HL-60 (cell line): Measurements from ENCODE around the gene TRMT112.

Experiments used
- DNase-seq, 2 experiments: peaks; one replicate each; pipeline ENCODE4 v3.0.0-alpha.2; 2010 to 2020; ENCODE audit warnings: low read depth in 1 of 2, low spot score in 1 of 2
- H3K27ac ChIP-seq: fragments of 250-450 bp; sonication (Bioruptor Pico); replicated peaks from 2 replicates; pipeline ENCODE4 v1.5.1; 2020; ENCODE audit warnings: mild to moderate bottlenecking, moderate library complexity
- H3K27me3 ChIP-seq: fragments of 250-450 bp; sonication (Bioruptor Pico); 2 replicates; pipeline ENCODE4 v1.5.1; 2021; ENCODE audit warnings: mild to moderate bottlenecking, moderate library complexity; ENCODE audit not compliant: insufficient read depth, poor library complexity, severe bottlenecking
- H3K4me3 ChIP-seq: replicated peaks from 2 replicates; pipeline ENCODE4 v1.5.1; 2011; ENCODE audit warnings: mild to moderate bottlenecking, control low read depth, low read length; ENCODE audit not compliant: insufficient read depth
- GABPA ChIP-seq: IDR thresholded peaks from 2 replicates; pipeline ENCODE4 v1.6.1; 2012; ENCODE audit warnings: low read depth
- POLR2AphosphoS5 ChIP-seq: IDR thresholded peaks from 2 replicates; pipeline ENCODE4 v1.6.1; 2012; ENCODE audit warnings: low read depth
- SPI1 ChIP-seq: IDR thresholded peaks from 2 replicates; pipeline ENCODE4 v1.6.1; 2012; ENCODE audit warnings: low read depth, mild to moderate bottlenecking, borderline replicate concordance
- TF ChIP-seq, protein P1 (sequence below): IDR thresholded peaks from 2 replicates; pipeline ENCODE4 v1.6.1; 2012; ENCODE audit warnings: low read depth; ENCODE audit not compliant: insufficient replicate concordance
- TF ChIP-seq, protein P2 (sequence below): IDR thresholded peaks from one replicate; pipeline ENCODE4 v1.5.1; 2011; ENCODE audit warnings: low read length, control low read depth, inconsistent platforms; ENCODE audit not compliant: insufficient read depth

The TRMT112 gene

DNA sequence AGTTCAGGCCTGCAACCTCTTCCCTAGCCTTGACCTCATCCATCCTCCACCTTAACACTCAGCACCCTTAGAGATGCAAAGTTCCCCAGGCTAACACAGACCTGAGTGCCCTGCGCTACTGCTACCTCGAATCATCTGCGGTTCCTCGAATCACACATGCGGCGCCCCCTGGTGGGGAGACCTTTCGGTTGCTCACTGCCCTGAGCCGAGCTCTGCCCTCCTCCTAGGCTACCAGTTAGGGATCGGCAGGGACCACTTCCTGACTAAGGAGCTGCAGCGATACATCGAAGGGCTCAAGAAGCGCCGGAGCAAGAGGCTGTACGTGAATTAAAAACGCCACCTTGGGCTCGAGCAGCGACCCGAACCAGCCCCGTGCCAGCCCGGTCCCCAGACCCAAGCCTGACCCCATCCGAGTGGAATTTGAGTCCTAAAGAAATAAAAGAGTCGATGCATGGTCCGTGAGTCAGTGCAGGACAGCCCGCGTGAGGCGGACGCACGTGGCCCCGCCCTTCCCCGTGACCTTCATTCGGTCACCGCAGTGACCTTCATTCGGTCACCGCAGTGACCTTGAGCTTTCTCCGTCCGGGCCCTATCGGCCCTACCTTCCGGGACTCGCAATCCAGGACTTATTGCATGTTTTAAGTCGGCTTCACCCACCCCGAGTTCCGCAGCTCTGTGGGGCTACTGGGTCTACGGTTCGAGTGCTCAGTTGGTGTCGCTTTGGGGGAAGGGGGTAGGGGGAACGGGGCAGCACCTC lies 12.9 kb downstream of the TRMT112 start:
- 0 out of 2 replicates have a peak, but pooled peaks have one; percentile 7 for TF ChIP-seq GABPA
- TF ChIP-seq, protein P1, sequence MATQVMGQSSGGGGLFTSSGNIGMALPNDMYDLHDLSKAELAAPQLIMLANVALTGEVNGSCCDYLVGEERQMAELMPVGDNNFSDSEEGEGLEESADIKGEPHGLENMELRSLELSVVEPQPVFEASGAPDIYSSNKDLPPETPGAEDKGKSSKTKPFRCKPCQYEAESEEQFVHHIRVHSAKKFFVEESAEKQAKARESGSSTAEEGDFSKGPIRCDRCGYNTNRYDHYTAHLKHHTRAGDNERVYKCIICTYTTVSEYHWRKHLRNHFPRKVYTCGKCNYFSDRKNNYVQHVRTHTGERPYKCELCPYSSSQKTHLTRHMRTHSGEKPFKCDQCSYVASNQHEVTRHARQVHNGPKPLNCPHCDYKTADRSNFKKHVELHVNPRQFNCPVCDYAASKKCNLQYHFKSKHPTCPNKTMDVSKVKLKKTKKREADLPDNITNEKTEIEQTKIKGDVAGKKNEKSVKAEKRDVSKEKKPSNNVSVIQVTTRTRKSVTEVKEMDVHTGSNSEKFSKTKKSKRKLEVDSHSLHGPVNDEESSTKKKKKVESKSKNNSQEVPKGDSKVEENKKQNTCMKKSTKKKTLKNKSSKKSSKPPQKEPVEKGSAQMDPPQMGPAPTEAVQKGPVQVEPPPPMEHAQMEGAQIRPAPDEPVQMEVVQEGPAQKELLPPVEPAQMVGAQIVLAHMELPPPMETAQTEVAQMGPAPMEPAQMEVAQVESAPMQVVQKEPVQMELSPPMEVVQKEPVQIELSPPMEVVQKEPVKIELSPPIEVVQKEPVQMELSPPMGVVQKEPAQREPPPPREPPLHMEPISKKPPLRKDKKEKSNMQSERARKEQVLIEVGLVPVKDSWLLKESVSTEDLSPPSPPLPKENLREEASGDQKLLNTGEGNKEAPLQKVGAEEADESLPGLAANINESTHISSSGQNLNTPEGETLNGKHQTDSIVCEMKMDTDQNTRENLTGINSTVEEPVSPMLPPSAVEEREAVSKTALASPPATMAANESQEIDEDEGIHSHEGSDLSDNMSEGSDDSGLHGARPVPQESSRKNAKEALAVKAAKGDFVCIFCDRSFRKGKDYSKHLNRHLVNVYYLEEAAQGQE, result peak; percentile 5
- TF ChIP-seq SPI1, result peak; percentile 15; the same call in 1 of the 2 replicates
- TF ChIP-seq POLR2AphosphoS5, result peak; percentile 69
- TF ChIP-seq, protein P2, sequence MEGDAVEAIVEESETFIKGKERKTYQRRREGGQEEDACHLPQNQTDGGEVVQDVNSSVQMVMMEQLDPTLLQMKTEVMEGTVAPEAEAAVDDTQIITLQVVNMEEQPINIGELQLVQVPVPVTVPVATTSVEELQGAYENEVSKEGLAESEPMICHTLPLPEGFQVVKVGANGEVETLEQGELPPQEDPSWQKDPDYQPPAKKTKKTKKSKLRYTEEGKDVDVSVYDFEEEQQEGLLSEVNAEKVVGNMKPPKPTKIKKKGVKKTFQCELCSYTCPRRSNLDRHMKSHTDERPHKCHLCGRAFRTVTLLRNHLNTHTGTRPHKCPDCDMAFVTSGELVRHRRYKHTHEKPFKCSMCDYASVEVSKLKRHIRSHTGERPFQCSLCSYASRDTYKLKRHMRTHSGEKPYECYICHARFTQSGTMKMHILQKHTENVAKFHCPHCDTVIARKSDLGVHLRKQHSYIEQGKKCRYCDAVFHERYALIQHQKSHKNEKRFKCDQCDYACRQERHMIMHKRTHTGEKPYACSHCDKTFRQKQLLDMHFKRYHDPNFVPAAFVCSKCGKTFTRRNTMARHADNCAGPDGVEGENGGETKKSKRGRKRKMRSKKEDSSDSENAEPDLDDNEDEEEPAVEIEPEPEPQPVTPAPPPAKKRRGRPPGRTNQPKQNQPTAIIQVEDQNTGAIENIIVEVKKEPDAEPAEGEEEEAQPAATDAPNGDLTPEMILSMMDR, result peak; percentile 87
- peak; percentile 92 to 96 for DNase-seq
- peak overlapping the region; percentile 47 for H3K4me3 ChIP-seq
- peak overlapping the region; percentile 98 for H3K27ac ChIP-seq
- peaks cover 14% of the 10 kb centered on the region for H3K27me3 ChIP-seq

DNA sequence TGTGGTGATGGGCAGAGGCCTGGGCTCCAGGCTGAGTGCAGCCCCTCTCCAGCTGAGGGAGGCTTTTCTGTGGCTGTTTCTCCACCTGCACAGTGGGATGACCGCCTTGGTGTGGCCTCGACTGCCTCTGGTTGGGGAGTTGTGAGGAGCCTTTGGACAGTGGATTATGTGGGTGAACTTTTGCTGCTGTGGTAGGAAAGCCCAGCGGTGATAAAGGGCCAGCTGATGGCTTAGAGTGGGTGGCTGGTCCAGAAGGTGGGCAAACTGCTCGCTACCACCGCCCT lies 13.4 kb downstream of the TRMT112 start:
- peak overlapping the region; percentile 47 for H3K4me3 ChIP-seq
- H3K27ac ChIP-seq, result no peak overlapping the region
- TF ChIP-seq POLR2AphosphoS5, result no peak
- no peak for TF ChIP-seq SPI1
- TF ChIP-seq GABPA, result no peak
- TF ChIP-seq, protein P1, result no peak
- TF ChIP-seq, protein P2, result no peak
- no peak for DNase-seq
- peaks cover 19% of the 10 kb centered on the region for H3K27me3 ChIP-seq

DNA sequence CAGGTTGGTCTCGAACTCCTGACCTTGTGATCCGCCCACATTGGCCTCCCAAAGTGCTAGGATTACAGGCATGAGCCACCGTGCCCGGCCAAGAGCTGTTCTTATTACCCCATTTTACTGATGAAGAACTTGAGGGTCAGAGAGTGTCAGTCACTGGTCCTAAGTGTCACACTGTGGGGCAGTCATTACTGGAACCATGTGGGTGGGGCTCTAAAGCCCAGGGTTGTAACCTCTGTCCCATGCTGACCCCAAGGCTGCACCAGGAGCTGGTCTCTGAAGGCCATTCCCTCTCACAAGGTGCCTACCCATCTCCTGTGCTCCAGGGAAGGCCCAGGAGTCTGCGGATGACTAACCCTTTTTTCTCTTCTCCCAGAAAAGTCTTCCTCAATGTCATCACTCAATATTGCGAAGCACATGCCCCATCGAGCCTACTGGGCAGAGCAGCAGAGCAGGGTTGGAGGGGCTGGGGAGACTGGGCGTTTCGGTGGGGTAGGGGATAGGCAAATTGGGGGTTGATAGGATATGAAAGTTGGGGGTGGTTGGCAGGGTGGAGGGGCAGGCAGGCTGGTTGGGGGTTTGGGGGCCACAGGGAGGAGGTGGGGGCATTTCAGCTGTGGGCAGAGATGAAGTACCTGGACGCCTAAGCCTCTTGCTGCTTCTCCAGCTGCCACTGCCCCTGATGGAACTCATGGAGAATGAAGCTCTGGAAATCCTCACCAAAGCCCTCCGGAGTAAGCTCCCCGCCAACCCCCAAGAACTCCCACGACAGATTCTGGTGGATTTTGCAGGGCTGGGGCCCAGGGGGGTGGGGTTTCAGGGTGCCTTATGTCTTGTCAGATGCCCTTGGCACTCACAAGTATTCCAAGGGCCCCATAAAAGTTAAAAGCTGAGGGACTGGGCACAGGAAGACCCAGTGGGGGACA lies 14.0 kb downstream of the TRMT112 start:
- DNase-seq, result no peak
- TF ChIP-seq GABPA (no peak), POLR2AphosphoS5 (no peak), SPI1 (no peak)
- TF ChIP-seq, protein P1, result no peak
- TF ChIP-seq, protein P2, result no peak
- Histone ChIP-seq H3K27me3 (peaks cover 25% of the 10 kb centered on the region), H3K4me3 (peak overlapping the region; percentile 47; the same call in 1 of the 2 replicates), H3K27ac (no peak overlapping the region)
